Bronchial epithelial cell (primary cell): Measurements from ENCODE around the gene PKNOX2. TPM values are rescaled to one million over a fixed set of nuclear protein-coding genes. Genes with fewer than 3 reads are reported as not detected.
A peak's percentile ranks its signal among the peaks of the same experiment; 100 is the strongest.

Source experiments
- DNase-seq: peaks from one replicate; pipeline ENCODE4 v3.0.0-alpha.2; 2010; ENCODE audit warnings: low read depth
- FAIRE-seq: peaks from 2 replicates; lab custom pipeline; 2011; peaks lifted over from hg19 to GRCh38; lab: Jason Lieb, UNC
- H3K27me3 ChIP-seq: 2 replicates; pipeline ENCODE4 v1.5.1; 2011; ENCODE audit warnings: low read length; ENCODE audit not compliant: control insufficient read depth, insufficient read depth
- H3K36me3 ChIP-seq: 2 replicates; pipeline ENCODE4 v1.5.1; 2011; ENCODE audit warnings: low read length; ENCODE audit not compliant: control insufficient read depth, insufficient read depth
- H3K4me3 ChIP-seq: 2 replicates; pipeline ENCODE4 v1.5.1; 2011; ENCODE audit warnings: mild to moderate bottlenecking, low read depth, low read length, control low read depth
- CTCF ChIP-seq: IDR thresholded peaks from 2 replicates; pipeline ENCODE4 v1.5.1; 2011; ENCODE audit warnings: mild to moderate bottlenecking, moderate library complexity, low read length, control low read depth, inconsistent platforms; ENCODE audit not compliant: insufficient read depth, severe bottlenecking
- total RNA-seq: library from RNA; depleted of rRNA; stranded (reverse); fragments of >200 nt; gene quantifications from 2 replicates; pipeline ENCODE4 v1.2.1, GENCODE V29; 2014

Gene PKNOX2
- total RNA-seq, 1 donor from 2014 or later, result not detected

- H3K36me3 ChIP-seq, result no peaks in the 10 kb centered on the region
- no peak overlapping the region for H3K4me3 ChIP-seq
- no peak for FAIRE-seq
- H3K27me3 ChIP-seq, result no peaks in the 10 kb centered on the region
- no peak for TF ChIP-seq CTCF
- DNase-seq, result no peak
Observed at GRCh38 chr11:125470355-125470754, 305.8 kb downstream of the PKNOX2 start.

GRCh38 chr11:125476721-125477120 is 312.2 kb downstream of the PKNOX2 start:
- no peak for TF ChIP-seq CTCF
- DNase-seq (no peak), FAIRE-seq (no peak)
- Histone ChIP-seq H3K27me3 (no peaks in the 10 kb centered on the region), H3K4me3 (no peak overlapping the region), H3K36me3 (peaks cover 2% of the 10 kb centered on the region)

- Histone ChIP-seq H3K27me3 (no peaks in the 10 kb centered on the region), H3K4me3 (no peak overlapping the region), H3K36me3 (peaks cover 2% of the 10 kb centered on the region)
- no peak for FAIRE-seq
- no peak for DNase-seq
- TF ChIP-seq CTCF, result no peak
Observed at GRCh38 chr11:125479137-125479536, 314.6 kb downstream of the PKNOX2 start.

- FAIRE-seq, result no peak
- no peak overlapping the region for H3K4me3 ChIP-seq
- peaks cover 2% of the 10 kb centered on the region for H3K36me3 ChIP-seq
- no peak for TF ChIP-seq CTCF
- DNase-seq, result peak; percentile 33
- H3K27me3 ChIP-seq, result no peaks in the 10 kb centered on the region
Observed at GRCh38 chr11:125481531-125481930, 317.0 kb downstream of the PKNOX2 start.

Other genes starting within 250 kb of the PKNOX2 start
- not detected in 2 replicates for gene HEPN1, start 245.5 kb upstream of the PKNOX2 start, total RNA-seq
- gene HEPACAM, start 228.7 kb upstream of the PKNOX2 start, total RNA-seq, result not detected in 2 replicates
- gene CCDC15, start 210.5 kb upstream of the PKNOX2 start, total RNA-seq, result 1.1 and 1.8 TPM in 2 replicates
- gene SLC37A2, start 101.4 kb upstream of the PKNOX2 start, total RNA-seq, result 25.5 and 30.1 TPM in 2 replicates
- gene TMEM218, start 53.1 kb upstream of the PKNOX2 start, total RNA-seq, result 28.4 and 29.3 TPM in 2 replicates